Vagina (tissue), 2 donors: Measurements from ENCODE around the gene CACNA2D4.
"Not testable (repeated sequence)": the region's sequence is repeated elsewhere in the genome, so short reads cannot be mapped to it uniquely, and the experiment has no call there.

ENCODE experiments used
- CTCF ChIP-seq, 3 experiments: fragments of 450-650 bp in 2 of 3; fragments of 200-600 bp in 1 of 3; sonication (generic) in 1 of 3; IDR thresholded peaks; one replicate each; pipeline ENCODE4 v1.5.1; 2017 to 2019; ENCODE audit warnings: antibody characterized with exemption in 3 of 3, mild to moderate bottlenecking in 2 of 3, moderate library complexity in 2 of 3
- POLR2A ChIP-seq, 2 donors: fragments of 450-650 bp; IDR thresholded peaks; one replicate each; pipeline ENCODE4 v1.6.1; 2017; ENCODE audit warnings: antibody characterized with exemption in 2 of 2, mild to moderate bottlenecking in 2 of 2, moderate library complexity in 2 of 2

GRCh38 chr12:1817928-1818327, 100.5 kb downstream of the CACNA2D4 start:
- not testable (repeated sequence) for TF ChIP-seq CTCF, POLR2A (IDR thresholded peaks at IDR 0.05)
